ENCODE data around the gene GGTLC1.

The GGTLC1 gene

GRCh38 chr20:23937303-23938117 is 51.1 kb downstream of the GGTLC1 start:
- H3K4me1 ChIP-seq = no peaks in the 10 kb centered on the region
- H3K9me3 ChIP-seq = peaks cover 15% of the 10 kb centered on the region
- H4K20me1 ChIP-seq = no peaks in the 10 kb centered on the region
- no peak overlapping the region for H3K9ac ChIP-seq
- TF ChIP-seq Cebpa-rat (IDR thresholded peaks at IDR 0.05) = no peak
- H3K27ac ChIP-seq = no peak overlapping the region
- H3K27me3 ChIP-seq = no peaks in the 10 kb centered on the region
- no peak overlapping the region for H3K4me3 ChIP-seq
- H3K36me3 ChIP-seq = no peaks in the 10 kb centered on the region
- no peak overlapping the region for H3K4me2 ChIP-seq
